Vagina (tissue), 2 donors: ENCODE measurements around the gene ZNF155.

Source experiments
- POLR2A ChIP-seq, 2 donors: fragments of 450-650 bp; IDR thresholded peaks; one replicate each; pipeline ENCODE4 v1.6.1; 2017; ENCODE audit warnings: antibody characterized with exemption in 2 of 2, mild to moderate bottlenecking in 2 of 2, moderate library complexity in 2 of 2
- TF ChIP-seq, protein P1 (sequence below), 3 experiments: fragments of 450-650 bp in 2 of 3; fragments of 200-600 bp in 1 of 3; sonication (generic) in 1 of 3; IDR thresholded peaks; one replicate each; pipeline ENCODE4 v1.5.1; 2017 to 2019; ENCODE audit warnings: antibody characterized with exemption in 3 of 3, mild to moderate bottlenecking in 2 of 3, moderate library complexity in 2 of 3

DNA sequence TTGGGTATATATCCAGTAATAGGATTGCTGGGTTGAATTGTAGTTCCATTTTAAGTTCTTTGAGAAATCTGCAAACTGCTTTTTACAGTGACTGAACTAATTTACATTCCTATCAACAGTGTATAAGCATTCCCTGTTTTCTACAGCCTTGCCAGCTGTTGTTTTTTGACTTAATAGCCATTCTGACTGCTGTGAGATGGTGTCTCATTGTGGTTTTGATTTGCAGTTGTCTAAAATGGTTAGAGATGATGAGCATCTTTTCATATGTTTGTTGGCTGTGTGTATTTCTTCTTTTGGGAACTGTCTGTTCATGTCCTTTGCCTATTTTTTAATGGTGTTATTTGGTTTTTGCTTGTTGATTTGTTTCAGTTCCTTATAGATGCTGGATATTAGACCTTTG, 37.2 kb downstream of the ZNF155 start:
- TF ChIP-seq, protein P1, sequence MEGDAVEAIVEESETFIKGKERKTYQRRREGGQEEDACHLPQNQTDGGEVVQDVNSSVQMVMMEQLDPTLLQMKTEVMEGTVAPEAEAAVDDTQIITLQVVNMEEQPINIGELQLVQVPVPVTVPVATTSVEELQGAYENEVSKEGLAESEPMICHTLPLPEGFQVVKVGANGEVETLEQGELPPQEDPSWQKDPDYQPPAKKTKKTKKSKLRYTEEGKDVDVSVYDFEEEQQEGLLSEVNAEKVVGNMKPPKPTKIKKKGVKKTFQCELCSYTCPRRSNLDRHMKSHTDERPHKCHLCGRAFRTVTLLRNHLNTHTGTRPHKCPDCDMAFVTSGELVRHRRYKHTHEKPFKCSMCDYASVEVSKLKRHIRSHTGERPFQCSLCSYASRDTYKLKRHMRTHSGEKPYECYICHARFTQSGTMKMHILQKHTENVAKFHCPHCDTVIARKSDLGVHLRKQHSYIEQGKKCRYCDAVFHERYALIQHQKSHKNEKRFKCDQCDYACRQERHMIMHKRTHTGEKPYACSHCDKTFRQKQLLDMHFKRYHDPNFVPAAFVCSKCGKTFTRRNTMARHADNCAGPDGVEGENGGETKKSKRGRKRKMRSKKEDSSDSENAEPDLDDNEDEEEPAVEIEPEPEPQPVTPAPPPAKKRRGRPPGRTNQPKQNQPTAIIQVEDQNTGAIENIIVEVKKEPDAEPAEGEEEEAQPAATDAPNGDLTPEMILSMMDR (IDR thresholded peaks at IDR 0.05), result no peak
- no peak for TF ChIP-seq POLR2A (IDR thresholded peaks at IDR 0.05)
